Left hindlimb (tissue), 1 donor: ENCODE data around the gene HKDC1.
"Not testable (repeated sequence)": the region's sequence is repeated elsewhere in the genome, so short reads cannot be mapped to it uniquely, and the experiment has no call there.

Source experiments
- DNase-seq: peaks from one replicate; pipeline ENCODE4 v3.0.0-alpha.2; 2018

The HKDC1 gene, protein sequence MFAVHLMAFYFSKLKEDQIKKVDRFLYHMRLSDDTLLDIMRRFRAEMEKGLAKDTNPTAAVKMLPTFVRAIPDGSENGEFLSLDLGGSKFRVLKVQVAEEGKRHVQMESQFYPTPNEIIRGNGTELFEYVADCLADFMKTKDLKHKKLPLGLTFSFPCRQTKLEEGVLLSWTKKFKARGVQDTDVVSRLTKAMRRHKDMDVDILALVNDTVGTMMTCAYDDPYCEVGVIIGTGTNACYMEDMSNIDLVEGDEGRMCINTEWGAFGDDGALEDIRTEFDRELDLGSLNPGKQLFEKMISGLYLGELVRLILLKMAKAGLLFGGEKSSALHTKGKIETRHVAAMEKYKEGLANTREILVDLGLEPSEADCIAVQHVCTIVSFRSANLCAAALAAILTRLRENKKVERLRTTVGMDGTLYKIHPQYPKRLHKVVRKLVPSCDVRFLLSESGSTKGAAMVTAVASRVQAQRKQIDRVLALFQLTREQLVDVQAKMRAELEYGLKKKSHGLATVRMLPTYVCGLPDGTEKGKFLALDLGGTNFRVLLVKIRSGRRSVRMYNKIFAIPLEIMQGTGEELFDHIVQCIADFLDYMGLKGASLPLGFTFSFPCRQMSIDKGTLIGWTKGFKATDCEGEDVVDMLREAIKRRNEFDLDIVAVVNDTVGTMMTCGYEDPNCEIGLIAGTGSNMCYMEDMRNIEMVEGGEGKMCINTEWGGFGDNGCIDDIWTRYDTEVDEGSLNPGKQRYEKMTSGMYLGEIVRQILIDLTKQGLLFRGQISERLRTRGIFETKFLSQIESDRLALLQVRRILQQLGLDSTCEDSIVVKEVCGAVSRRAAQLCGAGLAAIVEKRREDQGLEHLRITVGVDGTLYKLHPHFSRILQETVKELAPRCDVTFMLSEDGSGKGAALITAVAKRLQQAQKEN

DNA sequence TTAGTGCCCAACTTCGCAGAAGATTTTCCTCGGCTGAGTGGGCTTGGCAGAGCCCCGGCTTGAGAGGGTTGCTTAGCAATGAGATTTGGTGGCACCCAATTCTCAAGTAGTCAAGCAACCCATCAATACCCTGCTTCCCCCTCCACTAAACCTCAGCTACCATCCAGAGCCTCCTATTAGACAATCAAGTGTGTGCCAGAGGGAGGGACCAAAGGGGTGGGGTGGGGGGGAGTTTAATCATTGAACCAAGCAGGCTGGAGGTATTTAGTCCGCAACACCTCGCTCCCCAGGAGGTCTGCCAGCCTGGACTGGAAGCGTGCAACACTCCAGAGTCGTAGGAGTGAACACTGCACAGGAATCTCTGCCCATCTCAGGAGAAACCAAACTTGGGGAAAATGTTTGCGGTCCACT is at the start of gene HKDC1:
HKDC1 (plus strand) TSS at position 292 of the 411 bp plus-strand sequence; CDS start at position 396, 104 bp downstream.
- no peak for DNase-seq

DNA sequence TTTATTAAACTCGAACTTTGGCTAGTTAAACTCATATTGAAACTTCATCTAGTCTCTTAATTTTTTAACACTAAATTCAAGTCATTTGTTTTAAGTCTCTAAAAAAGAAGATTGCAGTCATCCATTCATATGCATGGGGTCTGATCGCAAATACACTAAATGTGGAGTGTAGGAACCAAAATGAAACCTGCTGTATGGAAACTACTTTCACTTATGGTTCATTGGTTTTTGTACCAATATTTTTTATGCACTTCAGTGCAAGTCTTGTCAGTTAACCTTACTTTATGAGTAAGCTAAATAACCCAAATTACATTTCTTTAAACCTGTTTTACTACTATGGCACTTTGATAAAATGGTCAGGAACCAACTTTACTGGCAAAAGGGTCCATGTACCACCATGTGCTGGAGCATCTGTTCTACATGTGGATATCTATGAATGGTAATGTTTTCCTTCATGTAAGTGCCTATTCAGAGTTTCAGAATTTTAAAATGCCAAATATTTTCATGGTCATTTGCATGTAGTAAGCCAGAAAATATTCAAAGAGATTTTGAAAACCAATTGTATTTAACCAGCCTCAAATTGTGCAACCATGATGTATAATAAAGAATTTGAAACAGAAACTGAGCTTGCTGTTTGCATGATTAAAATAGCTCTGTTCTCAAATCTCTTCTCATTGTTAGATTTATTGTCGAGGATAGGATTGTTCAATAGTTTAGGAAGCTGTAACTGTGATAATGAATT is 47.7 kb upstream of the HKDC1 start:
- no peak for DNase-seq

DNA sequence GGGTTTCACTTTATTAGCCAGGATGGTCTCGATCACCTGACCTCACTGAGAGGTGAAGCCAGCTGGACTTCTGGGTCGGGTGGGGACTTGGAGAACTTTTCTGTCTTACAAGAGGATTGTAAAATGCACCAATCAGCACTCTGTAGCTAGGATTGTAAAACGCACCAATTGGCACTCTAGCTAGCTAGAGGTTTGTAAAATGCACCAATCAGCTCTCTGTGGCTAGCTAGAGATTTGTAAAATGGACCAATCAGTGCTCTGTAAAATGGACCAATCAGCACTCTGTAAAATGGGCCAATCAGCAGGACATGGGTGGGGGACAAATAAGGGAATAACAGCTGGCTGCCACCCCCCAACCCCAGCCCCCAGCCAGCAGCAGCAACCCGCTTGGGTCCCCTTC is 44.8 kb upstream of the HKDC1 start:
- DNase-seq: not testable (repeated sequence)

DNA sequence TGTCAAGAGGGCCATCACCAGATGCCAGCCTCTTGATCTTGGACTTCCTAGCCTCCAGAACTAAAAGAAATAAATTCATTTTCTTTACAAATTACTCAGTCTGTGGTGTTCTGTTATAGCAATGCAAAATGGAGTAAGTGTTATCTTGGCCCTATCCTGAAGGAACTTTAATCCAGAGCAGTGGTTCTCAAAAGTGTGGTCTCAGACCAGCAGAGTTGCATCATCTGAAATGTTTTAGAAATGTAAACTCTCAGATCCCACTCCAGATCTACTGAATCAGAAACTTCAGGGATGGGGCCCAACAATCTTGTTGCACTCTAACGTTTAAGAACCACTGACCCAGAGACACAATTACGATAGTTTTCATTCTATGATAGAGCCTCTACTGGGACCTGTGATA is 43.3 kb upstream of the HKDC1 start:
- DNase-seq: no peak

DNA sequence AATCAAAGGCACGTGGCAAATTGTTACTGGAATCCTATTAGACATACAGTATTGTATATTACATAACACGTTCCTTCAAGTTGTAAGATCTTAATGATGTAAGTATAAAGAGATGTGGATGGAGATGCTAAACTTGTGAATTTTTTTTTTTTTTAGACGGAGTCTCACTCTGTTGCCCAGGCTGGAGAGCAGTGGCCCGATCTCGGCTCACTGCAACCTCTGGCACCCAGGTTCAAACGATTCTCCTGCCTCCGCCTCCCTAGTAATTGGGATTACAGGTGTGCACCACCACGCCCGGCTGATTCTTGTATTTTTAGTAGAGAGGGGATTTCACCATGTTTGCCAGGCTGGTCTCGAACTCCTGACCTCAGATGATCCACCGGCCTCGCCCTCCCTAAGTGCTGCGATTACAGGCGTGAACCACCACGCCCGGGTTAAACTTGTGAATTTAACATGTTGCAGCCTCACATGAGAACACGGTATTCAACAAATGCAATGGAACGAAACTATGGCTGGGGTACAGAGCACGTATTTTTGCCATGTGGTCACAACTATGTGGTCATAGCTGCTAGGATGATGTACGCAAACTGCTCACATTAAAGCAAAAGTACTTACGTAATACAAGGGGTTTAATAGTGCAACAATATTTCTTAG is 40.9 kb upstream of the HKDC1 start:
- DNase-seq: no peak

DNA sequence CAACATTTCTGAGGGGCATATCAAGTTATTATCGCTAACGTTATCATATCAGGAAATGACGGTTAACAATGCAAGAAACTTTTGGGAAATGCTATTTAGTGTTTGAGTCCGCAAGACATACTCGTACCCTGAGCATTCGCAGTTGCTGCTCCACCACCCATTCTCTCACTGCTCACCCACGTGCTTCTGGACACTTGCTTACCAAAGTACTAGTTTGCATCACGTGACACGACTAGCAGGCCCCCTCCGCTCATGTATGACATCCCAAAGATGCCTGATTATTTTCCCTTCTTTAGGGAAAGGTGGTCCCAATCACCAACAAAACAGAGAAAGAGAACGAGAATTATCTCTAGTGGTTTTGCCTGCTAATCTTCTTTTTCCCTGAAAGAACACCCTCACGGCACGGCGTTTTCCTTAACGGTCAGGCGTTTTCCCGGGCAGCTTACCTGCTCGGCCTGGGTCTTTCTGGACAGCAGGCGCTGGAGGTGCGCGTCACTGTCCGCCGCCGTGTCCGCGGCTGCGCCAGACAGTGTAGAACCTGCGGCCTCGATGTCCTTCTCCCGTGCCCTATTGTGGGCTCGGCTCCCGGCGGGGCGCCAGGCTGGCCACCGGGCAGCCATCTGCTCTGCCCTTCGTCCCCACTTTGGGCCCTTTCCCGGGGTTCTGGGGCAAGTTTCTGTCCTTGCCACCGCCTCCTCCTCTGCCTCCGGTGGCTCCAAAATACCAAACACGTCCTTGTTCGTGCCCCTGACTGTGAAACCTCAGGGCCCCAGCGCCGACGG is 40.2 kb upstream of the HKDC1 start, which contains the start of gene SUPV3L1:
SUPV3L1 (plus strand) TSS at position 492 of the 782 bp plus-strand sequence; CDS start at position 550, 58 bp downstream.
- peak; percentile 91 for DNase-seq

DNA sequence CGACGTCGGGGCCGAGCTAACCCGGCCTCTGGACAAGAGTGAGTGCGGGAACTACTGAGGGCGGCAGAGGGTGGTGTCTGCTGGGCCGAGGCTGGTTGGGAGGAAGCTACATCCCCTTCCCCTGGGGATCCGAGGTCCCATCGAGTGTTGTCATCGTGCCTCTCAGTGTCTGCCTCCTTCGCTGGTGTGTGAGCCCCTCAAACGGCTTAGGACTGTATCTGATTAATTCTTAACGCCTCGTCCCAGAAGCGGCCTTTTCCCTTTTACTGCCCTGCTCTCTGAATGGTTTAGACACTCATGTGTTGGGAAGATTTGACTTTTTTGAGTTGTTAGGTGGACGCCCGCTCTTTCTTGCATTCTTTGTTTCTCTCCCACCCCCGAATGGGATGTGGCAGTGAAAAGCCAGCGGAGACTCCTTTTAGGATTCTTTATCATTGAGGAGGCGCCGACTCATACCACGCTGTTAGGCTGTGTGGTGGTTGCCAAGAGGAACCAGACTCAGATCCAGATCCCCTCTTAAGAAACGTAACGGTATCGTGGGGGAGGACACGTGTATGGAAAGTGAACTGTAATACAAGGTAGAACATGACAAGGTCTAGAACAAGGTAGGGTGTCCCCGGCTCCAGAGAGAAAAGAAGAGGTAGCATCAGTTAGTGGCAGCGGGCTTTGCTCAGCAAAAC is 39.5 kb upstream of the HKDC1 start:
- no peak for DNase-seq

DNA sequence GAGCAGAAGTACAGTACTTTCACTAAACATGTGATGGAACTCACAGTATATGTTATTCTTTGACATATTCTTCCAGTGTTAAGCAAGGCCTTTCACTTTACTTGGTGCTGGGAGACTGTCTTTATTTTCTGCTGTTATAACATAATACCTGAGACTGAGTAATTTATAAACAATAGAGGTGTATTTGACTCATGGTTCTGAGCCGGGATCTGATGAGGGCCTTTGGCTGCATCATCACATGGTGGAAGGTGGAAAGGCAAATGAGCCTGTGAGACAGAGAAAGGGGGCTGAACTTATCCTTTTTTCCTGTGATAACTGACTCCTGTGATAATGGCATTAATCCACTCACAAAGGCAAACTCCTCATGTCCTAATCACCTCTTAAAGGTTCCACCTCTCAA is 38.7 kb upstream of the HKDC1 start:
- no peak for DNase-seq

DNA sequence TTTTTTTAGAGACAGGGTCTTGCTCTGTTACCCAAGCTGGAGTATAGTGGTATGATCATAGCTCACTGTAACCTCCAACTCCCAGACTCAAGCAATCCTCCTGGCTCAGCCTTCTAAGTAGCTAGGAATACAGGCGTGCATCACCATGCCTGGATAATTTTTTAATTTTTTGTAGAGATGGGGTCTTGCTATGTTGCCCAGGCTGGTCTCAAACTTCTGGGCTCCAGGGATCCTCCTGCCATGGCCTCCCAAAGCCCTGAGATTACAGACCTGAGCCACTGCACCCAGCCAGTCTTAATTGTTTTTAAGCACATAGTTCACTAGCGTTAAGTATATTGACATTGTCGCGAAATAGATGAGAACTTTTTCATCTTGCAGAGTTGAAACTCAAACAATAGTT is 38.1 kb upstream of the HKDC1 start:
- no peak for DNase-seq

DNA sequence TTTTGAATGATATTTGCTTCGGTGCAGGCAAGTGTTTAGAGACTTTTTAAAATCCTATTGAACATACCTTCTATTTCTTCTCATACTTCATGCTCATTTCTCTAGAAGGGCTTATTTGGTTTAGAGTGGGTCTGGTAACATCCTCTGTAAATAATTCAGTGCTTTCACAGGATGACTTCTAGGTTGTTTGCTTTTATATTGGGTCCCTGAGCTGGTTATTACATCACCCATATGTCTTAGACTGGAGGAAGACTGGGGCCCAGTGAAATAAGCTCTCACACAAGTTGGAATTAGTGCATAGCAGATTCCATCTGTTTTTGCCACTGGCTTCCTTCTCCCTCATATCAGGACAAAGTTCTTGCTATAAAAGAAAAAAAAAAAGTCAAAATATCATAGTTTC is 33.6 kb upstream of the HKDC1 start:
- no peak for DNase-seq

DNA sequence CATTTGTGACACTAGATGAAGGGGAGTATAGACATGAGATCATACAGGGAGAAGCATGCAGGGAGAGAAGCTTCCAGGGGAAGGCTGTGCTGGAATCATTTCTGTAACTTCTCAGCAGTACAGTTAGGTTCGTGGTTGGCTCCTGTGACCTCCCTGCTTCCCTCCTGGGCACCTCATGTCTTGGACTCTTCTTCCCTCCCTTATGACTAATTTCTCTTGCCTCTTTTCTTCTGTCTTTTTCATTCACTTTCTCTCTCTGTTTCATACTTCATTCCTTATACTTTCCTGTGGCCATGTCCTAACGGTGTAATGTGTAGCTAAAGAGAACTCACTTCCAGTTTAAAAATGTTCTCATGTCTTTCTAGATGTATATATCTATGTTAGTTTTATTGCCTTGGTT is 19.1 kb upstream of the HKDC1 start:
- DNase-seq: no peak

DNA sequence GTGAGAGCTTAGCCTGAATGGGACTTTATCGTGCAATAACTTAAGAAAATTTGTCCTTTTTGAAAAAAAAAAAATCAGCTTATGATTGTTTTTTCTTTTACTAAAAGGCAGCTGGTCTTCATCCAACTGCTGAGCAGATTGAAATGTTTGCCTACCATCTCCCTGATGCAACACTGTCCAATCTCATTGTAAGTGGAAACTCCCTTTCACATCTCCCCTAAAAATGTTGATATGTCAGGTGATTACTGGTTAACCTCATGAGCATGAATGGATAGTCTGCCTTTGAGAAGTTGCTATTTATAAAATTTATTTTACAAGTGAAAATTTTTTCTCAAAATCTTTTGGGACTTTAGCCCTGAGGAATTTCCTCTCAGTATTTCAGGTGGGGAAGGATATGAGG is 17.8 kb upstream of the HKDC1 start:
- DNase-seq: no peak

DNA sequence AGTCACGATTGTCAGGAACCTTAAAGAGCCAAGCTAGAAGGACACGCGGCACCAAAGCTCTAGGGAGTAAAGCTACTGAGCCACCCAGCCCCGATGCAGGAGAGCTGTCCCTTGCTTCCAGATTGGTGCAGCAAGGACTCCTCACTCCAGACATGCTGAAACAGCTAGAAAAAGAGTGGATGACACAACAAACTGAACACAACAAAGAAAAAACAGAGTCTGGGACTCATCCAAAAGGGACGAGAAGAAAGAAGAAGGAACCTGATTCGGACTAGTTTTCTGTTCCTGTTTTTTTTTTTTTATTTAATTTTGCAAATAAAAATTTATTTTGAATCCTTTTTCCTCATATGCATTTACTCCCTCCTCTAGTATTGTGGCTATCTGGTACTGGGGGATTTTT is 11.4 kb upstream of the HKDC1 start:
- no peak for DNase-seq

DNA sequence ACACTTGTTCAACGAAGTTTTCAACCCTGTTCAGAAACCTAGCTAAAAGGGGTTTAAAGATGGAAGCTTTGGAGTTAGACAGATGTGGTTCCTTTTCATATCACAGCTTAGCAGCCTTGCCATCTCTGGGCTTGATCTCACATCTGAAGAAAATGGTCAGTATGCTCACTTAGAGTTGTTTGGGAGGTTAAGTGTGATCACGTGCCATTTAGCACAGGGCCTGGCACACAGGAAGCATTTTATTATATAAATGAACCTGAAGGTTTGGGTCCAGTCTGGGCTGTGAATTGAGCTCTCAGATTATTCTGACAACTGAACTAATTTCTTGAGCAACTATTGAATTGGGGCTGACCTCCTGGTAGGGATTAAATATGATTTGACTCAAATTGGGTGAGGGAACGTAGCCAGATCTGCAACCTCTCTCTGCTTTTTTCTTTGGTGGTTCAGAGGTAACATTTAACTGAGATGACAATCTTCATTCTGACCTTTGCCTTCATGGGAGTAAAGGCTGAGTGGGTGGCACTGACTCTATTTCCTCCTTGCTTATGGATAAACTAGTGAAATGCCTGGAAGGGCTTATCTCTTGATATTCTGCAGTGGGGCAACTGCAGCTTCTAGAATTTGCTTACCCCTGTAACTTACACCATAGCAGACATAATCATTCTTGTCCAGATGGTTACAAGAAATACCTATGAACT is 10.2 kb upstream of the HKDC1 start:
- no peak for DNase-seq

DNA sequence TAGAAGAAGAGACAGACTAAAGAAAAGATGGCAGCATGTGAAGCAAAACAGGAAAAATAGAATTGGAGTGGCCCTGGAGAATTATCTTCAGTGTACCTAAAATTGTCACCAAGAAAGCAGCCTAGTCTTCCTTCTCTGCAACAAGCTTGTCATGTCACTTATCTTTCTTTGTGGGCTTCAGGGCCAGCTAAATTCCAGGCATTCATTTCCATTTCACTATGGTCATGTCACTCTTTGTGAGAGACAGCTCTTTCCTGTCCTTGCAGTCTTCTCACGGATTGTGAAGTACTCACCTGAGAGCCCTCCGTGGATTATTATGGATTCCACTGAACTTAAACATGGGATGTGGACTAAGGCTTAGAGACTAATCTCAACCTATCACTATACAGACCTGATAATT is 9.0 kb upstream of the HKDC1 start:
- no peak for DNase-seq

DNA sequence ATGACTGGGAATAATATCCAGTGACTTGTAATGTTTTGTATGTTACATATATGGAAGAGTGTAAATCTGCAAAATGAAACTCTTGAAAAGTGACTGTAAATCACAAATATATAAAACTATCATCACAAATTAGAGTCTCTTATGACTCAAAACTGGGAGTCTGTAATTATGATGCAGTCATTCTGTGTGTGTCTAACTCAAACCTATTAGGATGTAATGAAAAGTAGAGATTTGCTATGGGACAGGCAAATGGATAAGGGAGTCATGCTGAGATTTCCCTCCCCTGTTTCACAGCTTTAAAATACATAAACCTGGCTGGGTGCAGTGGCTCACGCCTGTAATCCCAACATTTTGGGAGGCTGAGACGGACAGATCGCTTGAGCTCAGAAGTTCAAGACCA is 8.6 kb upstream of the HKDC1 start:
- no peak for DNase-seq

DNA sequence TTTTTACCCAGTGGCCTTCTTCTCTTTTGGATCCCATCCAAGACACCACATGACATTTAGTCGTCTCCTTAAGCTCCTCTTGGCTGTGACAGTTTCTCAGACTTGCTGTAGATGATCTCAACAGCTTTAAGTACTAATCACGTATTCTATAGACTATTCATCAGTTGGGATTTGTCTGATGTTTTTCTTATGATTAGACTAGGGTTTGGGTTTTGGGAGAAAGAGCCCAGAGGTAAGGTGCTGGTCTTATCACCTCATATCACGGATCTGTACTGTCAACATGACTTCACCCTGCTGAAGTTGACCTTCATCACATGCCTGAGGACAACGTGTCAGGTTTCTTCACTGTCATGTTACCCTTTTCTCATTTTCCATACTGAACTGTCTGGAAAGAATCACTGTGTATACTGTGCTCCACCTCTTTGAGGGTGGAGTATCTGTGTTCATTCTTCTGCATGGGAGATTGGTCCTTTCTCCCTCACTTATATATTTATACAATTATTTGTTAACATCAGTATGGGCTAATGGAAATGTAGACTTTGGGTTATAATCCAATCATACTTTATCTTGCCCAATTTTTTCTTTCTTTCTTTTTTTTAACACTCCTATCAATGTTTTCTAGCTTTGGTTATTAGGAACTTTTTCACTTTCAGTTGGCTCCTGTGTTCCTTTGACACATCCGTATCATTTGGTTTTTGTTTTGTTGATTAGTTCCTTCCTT is 6.4 kb upstream of the HKDC1 start:
- no peak for DNase-seq

DNA sequence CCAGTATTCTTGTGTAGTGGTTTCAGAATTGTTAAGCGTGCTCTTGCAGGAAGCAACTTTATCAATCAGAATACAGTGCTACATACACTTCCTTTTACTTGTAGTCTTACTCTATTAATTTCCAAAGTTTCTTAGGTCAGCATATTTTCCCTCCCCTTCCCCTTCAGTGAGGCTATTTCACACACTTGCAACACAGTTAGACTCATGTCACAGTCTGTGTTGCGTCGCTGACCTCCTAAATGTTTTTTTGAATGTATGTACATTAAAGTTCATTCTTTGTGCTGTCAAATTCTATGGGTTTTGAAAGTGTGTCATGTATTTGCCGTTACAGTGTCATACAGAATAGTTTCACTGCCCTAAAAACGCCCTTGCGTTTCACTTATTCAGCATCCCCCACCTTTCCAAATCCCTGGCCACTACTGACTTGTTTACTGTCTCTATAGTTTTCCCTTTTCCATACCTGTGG is 5.4 kb upstream of the HKDC1 start:
- no peak for DNase-seq

DNA sequence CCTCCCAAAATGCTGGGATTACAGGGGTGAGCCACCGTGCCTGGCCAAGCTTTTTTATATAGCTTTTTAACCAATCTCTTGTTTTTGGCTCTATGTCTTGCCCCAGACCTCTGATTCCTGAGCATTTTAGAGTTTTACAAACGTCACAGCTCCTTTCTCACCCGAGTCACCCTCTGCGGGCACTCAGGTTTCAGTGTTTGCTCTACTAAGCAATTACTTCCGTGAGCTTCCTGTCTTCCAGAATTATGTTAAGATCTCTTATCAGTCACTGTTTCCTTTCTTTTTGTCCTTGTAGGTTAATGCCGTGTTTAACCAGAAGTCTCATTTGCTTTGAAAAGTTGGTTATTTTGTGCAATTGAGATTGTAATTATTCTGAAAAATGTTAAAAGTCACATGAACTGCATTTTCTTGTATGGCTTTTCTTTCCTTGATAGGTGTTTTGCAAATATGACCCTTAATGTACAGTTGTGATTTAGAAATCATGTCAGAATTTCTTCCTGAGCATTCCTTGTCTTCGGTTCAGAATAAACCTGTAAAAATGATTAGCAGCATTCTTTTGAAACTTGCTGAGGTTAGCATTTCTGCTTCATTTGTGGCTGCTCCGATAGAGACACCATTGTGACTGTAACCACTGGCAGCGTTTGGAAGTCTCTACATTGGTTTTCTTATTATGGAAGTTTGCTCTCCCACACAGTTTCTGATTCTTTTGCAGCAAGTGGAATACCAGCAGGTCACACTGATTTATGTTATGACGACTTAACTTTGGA is 4.5 kb upstream of the HKDC1 start:
- DNase-seq: no peak
